Natural killer cell treated with Interleukin-12 subunit alpha and Interleukin-12 subunit beta and Interleukin-15 and Interleukin-18, amount 100 ng/mL, for 72 hours (primary cell): ENCODE measurements around the gene CD82. TPM values are rescaled to one million over a fixed set of nuclear protein-coding genes. Genes with fewer than 3 reads are reported as not detected.
"Not testable (repeated sequence)": the region's sequence is repeated elsewhere in the genome, so short reads cannot be mapped to it uniquely, and the experiment has no call there.

Experiments
- ATAC-seq, 2 donors: fragments of 150-1000 bp; cut with Tn5 transposase in 1 of 2; sonication (Bioruptor Pico), chemical (Tn5 transposase) in 1 of 2; 2 replicates each; pipeline ENCODE4 v1.10.0; 2021
- DNase-seq: peaks from one replicate; pipeline ENCODE4 v3.0.0; 2022; ENCODE audit warnings: low spot score
- H3K27ac Mint-ChIP-seq, 2 donors: 1 replicate in 1 of 2; 2 replicates in 1 of 2; pipeline ENCODE4 v1.8.0; 2022; ENCODE audit warnings: mixed read lengths in 2 of 2, mild to moderate bottlenecking in 1 of 2, moderate library complexity in 1 of 2
- H3K27me3 Mint-ChIP-seq, 2 donors: 1 replicate in 1 of 2; 2 replicates in 1 of 2; pipeline ENCODE4 v1.8.0; 2022; ENCODE audit warnings: mixed read lengths in 2 of 2
- H3K36me3 Mint-ChIP-seq: one replicate; pipeline ENCODE4 v1.8.0; 2022; ENCODE audit warnings: mixed read lengths
- H3K4me1 Mint-ChIP-seq, 2 donors: 1 replicate in 1 of 2; 2 replicates in 1 of 2; pipeline ENCODE4 v1.8.0; 2022; ENCODE audit warnings: low read depth in 2 of 2, mixed read lengths in 2 of 2, mild to moderate bottlenecking in 1 of 2
- H3K4me3 Mint-ChIP-seq: one replicate; pipeline ENCODE4 v1.8.0; 2022; ENCODE audit warnings: mixed read lengths
- H3K9me3 Mint-ChIP-seq: 2 replicates; pipeline ENCODE4 v1.8.0; 2022; ENCODE audit warnings: mixed read lengths
- total RNA-seq, 2 donors: library from RNA; stranded (reverse); gene quantifications; one replicate each; pipeline ENCODE4 v1.2.3, GENCODE V29; 2022

The CD82 gene
- total RNA-seq, 2 donors from 2014 or later = 39.3 to 158 TPM

DNA sequence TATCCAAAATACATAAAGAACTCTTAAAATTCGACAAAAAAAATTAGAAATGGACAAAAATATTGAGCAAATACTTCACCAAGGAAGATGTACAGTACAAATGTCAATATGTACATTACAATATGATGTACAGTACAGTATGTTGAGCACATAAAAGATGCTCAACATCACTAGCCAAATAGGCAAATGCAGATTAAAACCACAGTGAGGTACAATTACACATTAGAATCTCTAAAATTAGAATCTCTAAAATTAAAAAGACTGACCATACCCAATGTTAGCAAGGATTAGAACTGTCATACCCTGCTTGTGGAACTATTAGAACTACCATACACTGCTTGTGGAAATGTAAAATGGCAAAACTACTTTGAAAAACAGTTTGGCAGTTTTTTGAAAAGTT, 82.6 kb downstream of the CD82 start:
- Mint-ChIP-seq H3K4me1 (peaks cover 0 to 6% of the 10 kb centered on the region in 2 donors), H3K27ac (no peak overlapping the region), H3K9me3 (peaks cover 9% of the 10 kb centered on the region), H3K36me3 (peaks cover 16% of the 10 kb centered on the region), H3K27me3 (peaks cover 41 to 59% of the 10 kb centered on the region in 2 donors), H3K4me3 (no peak overlapping the region)
- DNase-seq (no peak), ATAC-seq (no peak)

DNA sequence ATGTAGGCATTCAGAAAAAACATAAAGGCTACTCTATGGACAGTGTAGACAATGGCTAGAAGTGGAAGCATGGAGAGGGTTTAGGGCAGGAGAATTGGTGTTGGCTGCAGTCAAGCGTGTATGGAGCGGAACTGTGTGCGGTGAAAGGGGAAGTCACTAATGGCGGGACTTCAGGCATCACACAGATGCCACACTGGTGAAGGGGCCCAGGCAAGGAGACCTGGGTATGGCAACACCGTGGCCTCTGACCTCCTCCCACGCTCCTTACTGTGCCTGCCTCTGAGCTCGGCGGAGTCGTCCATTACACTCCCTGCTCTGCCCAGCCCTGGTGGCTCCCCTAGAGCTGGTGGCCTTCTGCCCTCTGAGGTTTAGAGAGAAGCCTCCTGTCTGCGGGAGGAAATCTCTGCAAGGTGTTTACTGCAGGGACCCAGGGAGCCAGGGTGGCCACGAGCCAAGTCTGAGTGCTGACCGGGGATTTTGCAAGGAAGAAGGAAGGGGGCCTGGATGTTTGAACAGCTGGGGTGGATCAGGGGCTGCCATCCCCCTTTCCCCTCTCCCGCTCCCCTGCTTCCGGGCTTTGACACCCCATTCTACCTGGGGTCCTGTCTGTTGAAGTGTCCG, 86.2 kb downstream of the CD82 start:
- DNase-seq = no peak
- peaks cover 40% of the 10 kb centered on the region in 2 donors for H3K27me3 Mint-ChIP-seq
- H3K27ac Mint-ChIP-seq = no peak overlapping the region
- H3K36me3 Mint-ChIP-seq = peaks cover 6% of the 10 kb centered on the region
- H3K4me3 Mint-ChIP-seq = no peak overlapping the region
- H3K4me1 Mint-ChIP-seq = peaks cover 0 to 6% of the 10 kb centered on the region in 2 donors
- peaks cover 4% of the 10 kb centered on the region for H3K9me3 Mint-ChIP-seq
- ATAC-seq = peak; percentile 29 to 40

DNA sequence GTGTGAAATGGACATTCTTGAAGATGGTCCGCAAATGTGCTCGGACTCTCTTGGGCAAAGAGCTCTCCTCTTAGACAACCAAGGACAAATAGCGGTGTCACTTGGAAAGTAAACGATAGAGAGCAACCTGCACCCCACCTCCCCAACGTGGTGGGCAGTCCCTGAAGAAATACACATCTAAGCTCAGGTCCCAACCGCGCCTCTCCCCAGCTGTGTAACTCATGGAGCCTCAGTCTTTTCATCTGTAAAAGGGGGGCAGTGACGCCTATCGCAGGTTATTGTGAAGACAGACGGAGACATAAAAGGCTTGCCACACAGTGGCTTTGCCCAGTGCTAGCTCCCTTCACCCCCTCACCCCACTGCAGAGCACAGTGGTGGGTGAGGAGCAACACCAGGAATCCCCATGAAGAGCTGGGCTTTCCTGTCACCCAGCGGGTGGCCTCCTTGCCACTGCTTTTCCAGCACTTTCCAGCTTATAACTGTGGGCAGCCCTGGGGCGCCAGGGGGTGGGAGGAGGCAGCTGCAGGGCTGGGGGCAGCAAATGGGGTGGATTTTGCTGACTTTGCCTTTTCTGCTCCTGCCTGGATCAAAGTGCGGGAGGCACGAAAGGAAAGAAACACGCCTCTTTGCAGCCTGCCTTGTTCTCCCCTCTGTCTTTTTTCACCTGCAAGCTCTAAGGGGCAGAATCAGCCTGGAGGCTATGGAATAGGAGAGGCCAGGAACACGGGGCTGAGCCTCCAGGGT, 87.6 kb downstream of the CD82 start:
- H3K4me1 Mint-ChIP-seq = no peaks in the 10 kb centered on the region
- H3K27ac Mint-ChIP-seq = no peak overlapping the region
- H3K9me3 Mint-ChIP-seq = no peaks in the 10 kb centered on the region
- H3K4me3 Mint-ChIP-seq = no peak overlapping the region
- no peaks in the 10 kb centered on the region for H3K36me3 Mint-ChIP-seq
- H3K27me3 Mint-ChIP-seq = peaks cover 29 to 30% of the 10 kb centered on the region in 2 donors
- ATAC-seq = no peak
- no peak for DNase-seq

DNA sequence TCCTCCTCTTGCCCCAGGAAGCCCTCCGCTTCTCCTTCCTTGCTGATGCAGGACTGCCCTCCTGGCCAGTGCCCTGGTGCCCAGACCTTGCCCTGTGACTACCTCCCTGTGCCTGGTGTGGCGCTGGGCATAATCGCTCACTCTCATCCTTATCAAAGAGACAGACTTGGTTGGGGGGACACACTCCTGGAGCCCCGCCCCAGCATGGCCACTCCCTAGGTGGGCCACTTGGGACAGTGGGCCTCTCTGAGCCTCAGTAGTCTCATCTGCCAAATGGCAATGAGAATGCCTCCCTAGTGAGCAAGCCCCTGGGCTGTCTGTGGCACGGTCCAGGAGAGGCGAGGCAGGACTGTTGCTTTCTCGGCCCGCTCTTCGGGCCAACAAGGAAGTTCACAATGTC, 88.6 kb downstream of the CD82 start:
- peaks cover 28 to 29% of the 10 kb centered on the region in 2 donors for H3K27me3 Mint-ChIP-seq
- ATAC-seq (peak in 1 of 2 donors; percentile 21), DNase-seq (no peak)
- H3K27ac Mint-ChIP-seq = no peak overlapping the region
- H3K36me3 Mint-ChIP-seq = no peaks in the 10 kb centered on the region
- H3K9me3 Mint-ChIP-seq = no peaks in the 10 kb centered on the region
- no peak overlapping the region for H3K4me3 Mint-ChIP-seq
- no peaks in the 10 kb centered on the region for H3K4me1 Mint-ChIP-seq

DNA sequence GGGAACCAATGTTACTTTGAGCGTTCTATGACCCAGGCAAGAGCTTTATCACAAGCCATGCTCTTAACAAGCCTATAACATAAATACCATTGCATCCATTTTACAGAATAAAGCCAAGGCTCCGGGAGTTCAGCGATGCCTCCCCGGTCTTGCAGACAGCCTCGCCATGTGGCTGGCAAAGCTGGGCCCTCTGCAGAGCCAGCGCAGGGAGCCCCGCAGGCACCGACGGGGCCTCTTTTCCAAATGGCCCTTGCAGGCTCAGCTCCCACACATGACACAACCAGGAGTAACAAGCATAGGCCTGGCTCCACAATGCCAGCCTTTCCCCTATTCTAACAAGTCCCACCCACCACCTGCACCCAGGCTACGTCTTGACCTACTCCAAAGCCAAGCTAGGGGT, 89.1 kb downstream of the CD82 start:
- H3K36me3 Mint-ChIP-seq = no peaks in the 10 kb centered on the region
- no peak for DNase-seq
- H3K27me3 Mint-ChIP-seq = peaks cover 27 to 28% of the 10 kb centered on the region in 2 donors
- no peak for ATAC-seq
- no peak overlapping the region for H3K4me3 Mint-ChIP-seq
- H3K27ac Mint-ChIP-seq = no peak overlapping the region
- no peaks in the 10 kb centered on the region for H3K9me3 Mint-ChIP-seq
- no peaks in the 10 kb centered on the region for H3K4me1 Mint-ChIP-seq

DNA sequence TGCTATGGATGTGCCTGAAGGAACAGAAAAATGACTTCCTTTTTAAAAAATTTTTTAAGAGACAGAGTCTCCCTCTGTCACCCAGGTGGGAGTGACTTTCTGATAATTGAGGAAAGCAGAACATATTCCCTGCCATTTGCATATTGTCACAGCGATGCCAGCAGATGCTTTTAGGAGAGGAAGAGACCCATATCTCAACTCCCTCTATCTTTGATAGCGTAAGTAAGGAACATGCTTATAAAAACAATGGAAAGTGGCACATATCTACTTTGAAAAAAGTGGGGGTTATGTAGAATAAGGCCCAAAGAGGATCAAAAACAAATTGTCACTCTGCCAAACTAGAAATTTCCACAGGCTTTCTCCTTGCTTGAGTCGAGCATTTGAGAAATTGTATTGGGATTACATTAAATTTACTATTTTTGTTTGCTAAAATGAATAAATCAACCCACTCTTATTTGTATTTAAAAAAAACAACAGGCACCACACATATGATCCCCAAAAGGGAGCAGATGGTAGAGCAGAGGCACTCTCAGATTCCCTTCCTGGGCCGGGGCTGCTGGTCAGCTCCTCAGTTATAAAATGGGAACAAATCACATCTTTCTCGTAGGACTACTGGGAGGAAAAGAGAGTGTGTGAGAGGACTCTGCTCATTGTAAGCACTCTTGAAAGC, 92.5 kb downstream of the CD82 start:
- DNase-seq = no peak
- no peak overlapping the region for H3K4me3 Mint-ChIP-seq
- H3K9me3 Mint-ChIP-seq = no peaks in the 10 kb centered on the region
- no peak for ATAC-seq
- no peaks in the 10 kb centered on the region for H3K36me3 Mint-ChIP-seq
- H3K4me1 Mint-ChIP-seq = no peaks in the 10 kb centered on the region
- H3K27ac Mint-ChIP-seq = no peak overlapping the region
- H3K27me3 Mint-ChIP-seq = peaks cover 14 to 18% of the 10 kb centered on the region in 2 donors

DNA sequence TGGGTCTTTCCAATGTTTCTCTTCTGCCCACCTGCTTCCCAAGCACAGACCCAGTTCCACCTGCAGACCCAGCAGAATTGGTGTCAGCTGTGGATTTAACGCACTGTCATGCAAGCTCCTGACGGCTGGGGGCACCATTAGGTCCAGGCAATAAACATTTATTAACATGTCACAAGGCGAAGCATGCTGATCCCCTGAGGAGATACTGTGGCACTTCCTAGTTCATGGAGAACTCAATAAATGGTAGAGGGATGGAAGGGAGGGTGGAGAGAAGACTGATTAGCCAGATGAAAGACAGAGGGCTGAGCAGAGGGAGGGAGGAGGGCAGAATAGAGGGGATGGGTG, 93.0 kb downstream of the CD82 start:
- Mint-ChIP-seq H3K27me3 (peaks cover 14 to 18% of the 10 kb centered on the region in 2 donors), H3K27ac (no peak overlapping the region), H3K4me1 (no peaks in the 10 kb centered on the region), H3K36me3 (no peaks in the 10 kb centered on the region), H3K4me3 (no peak overlapping the region), H3K9me3 (no peaks in the 10 kb centered on the region)
- DNase-seq (no peak), ATAC-seq (no peak)

DNA sequence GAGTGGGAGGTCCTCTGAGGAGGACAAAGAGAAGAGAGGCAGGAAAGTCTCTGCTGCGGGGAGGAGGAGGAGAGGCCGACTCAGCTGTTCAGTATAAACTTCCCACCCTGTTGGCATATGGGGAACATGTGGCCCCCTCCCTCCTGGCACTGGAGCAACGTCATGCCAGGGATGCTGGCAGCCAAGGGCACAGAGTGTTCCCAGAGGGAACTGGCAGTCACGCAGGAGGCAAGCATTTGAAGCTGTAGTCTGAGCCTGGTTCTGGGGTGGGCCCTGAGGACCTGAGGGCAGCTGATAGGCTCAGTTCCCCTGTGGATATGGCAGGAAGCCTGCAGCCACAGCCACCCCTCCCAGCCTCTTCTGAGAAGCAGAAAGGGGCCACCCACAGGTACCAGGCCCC, 94.2 kb downstream of the CD82 start:
- DNase-seq = no peak
- no peaks in the 10 kb centered on the region for H3K4me1 Mint-ChIP-seq
- no peaks in the 10 kb centered on the region for H3K36me3 Mint-ChIP-seq
- H3K27ac Mint-ChIP-seq = no peak overlapping the region
- H3K9me3 Mint-ChIP-seq = no peaks in the 10 kb centered on the region
- peaks cover 11 to 18% of the 10 kb centered on the region in 2 donors for H3K27me3 Mint-ChIP-seq
- no peak for ATAC-seq
- no peak overlapping the region for H3K4me3 Mint-ChIP-seq

DNA sequence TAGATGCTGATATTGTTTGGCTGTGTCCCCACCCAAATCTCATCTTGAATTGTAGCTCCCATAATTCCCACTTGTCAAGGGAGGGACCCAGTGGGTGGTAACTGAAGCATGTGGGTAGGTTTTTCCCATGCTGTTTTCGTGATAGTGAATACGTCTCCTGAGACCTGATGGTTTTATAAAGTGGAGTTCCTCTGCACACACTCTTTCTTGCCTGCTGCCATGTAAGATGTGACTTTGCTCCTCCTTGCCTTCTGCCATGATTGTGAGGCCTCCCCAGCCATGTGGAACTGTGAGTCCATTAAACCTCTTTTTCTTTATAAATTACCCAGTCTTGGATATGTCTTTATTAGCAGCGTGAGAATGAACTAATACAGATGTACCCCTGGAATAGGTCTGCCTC, 95.1 kb downstream of the CD82 start:
- not testable (repeated sequence) for H3K27ac Mint-ChIP-seq, H3K9me3 Mint-ChIP-seq, ATAC-seq, H3K4me3 Mint-ChIP-seq, H3K36me3 Mint-ChIP-seq, DNase-seq, H3K4me1 Mint-ChIP-seq
- peaks cover 11 to 18% of the 10 kb centered on the region in 2 donors for H3K27me3 Mint-ChIP-seq

DNA sequence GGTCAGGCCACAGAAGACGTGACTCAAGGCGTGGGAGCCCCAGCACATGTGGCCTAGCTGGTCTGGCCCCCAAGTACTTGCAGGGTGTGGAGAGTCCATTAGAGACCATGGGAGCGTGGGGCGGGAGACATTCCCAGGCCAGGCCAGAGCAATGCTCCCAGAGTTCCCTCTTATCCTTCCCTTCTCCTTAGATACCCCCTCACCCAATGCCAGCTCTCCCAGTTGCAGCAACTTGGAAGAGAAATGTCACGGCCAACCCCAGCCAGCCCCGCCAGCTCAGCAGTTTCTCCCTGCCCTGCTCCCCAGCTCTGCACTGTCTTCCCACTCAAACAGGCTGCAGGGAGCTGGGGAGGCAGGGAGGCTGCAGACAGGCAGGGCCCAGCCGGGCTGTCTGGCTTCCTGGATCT, 95.9 kb downstream of the CD82 start:
- Mint-ChIP-seq H3K4me3 (no peak overlapping the region), H3K36me3 (no peaks in the 10 kb centered on the region), H3K4me1 (no peaks in the 10 kb centered on the region), H3K9me3 (no peaks in the 10 kb centered on the region), H3K27ac (no peak overlapping the region), H3K27me3 (peaks cover 6 to 11% of the 10 kb centered on the region in 2 donors)
- ATAC-seq (peak; percentile 12 to 32), DNase-seq (no peak)

Other genes starting within 250 kb of the CD82 start
- gene TSPAN18, start 161.3 kb downstream of the CD82 start, total RNA-seq = under 1 TPM; 0.26 to 0.64 TPM